HepG2 (cell line): Measurements from ENCODE around the gene KRT4. TPM values are rescaled to one million over a fixed set of nuclear protein-coding genes. Genes with fewer than 3 reads are reported as not detected.

Experiments used
- ATAC-seq: fragments of 200-7000 bp; cut with Tn5 transposase; 3 replicates; pipeline ENCODE4 v1.9.1; 2020; ENCODE audit warnings: mild to moderate bottlenecking, moderate library complexity
- BruUV-seq: library from RNA; stranded (reverse); fragments of 400-500 nt; replicated peaks from 2 replicates; lab custom pipeline; 2021; lab: Mats Ljungman, UMichigan
- CTCF ChIA-PET: fragments of 300-600 bp; formaldehyde crosslinking; extraction: SDS; loops from one replicate; lab custom pipeline; 2021; ENCODE audit warnings: low total read pairs, inconsistent platforms, low intra/inter-chr PET ratio; lab: Yijun Ruan, JAX
- POLR2A ChIA-PET: fragments of 350-600 bp; sonication (Branson Sonifier 250); formaldehyde crosslinking; loops from one replicate; lab custom pipeline; 2020; ENCODE audit warnings: antibody characterized with exemption, inconsistent platforms; lab: Yijun Ruan, JAX
- DNase-seq: peaks from one replicate; pipeline ENCODE4 v3.0.0-alpha.2; 2015; ENCODE audit warnings: low spot score
- FAIRE-seq: peaks from 3 replicates; lab custom pipeline; 2011; peaks lifted over from hg19 to GRCh38; lab: Jason Lieb, UNC
- H2AFZ ChIP-seq: one replicate; pipeline ENCODE4 v1.6.1; 2011; ENCODE audit warnings: low read length, inconsistent platforms
- H3K27ac ChIP-seq: fragments of 300-600 bp; 3 replicates; pipeline ENCODE4 v1.8.0; 2011; ENCODE audit warnings: mixed run types, mild to moderate bottlenecking, mixed read lengths, low read length, inconsistent platforms; ENCODE audit not compliant: insufficient read depth; ENCODE audit errors: extremely low read length
- H3K27me3 ChIP-seq, 2 experiments: fragments of 200-600 bp in 1 of 2; 2 replicates in 1 of 2; 3 replicates in 1 of 2; pipeline versions ENCODE4 v1.6.0 to v1.8.0; 2011; ENCODE audit warnings: low read length in 2 of 2, mild to moderate bottlenecking in 2 of 2, moderate library complexity in 2 of 2, inconsistent platforms in 1 of 2; ENCODE audit not compliant: insufficient read depth in 2 of 2, control insufficient read depth in 1 of 2
- H3K36me3 ChIP-seq, 2 experiments: fragments of 200-600 bp in 1 of 2; replicated peaks in 1 of 2; 2 replicates in 1 of 2; 3 replicates in 1 of 2; pipeline versions ENCODE4 v1.5.1 to v1.8.0; 2011; ENCODE audit warnings: low read length in 2 of 2, inconsistent platforms in 1 of 2; ENCODE audit not compliant: insufficient read depth in 2 of 2, control insufficient read depth in 1 of 2
- H3K4me1 ChIP-seq: 2 replicates; pipeline ENCODE4 v1.5.1; 2012; ENCODE audit warnings: low read length, inconsistent platforms; ENCODE audit not compliant: insufficient read depth
- H3K4me2 ChIP-seq: 2 replicates; pipeline ENCODE4 v1.6.0; 2011; ENCODE audit warnings: low read depth, low read length, inconsistent platforms
- H3K4me3 ChIP-seq, 3 experiments: fragments of 200-600 bp in 1 of 3; sonication (generic), shearing (Covaris generic) in 1 of 3; replicated peaks in 1 of 3; 2 replicates each; pipeline ENCODE4 v1.5.1; 2011 to 2016; ENCODE audit warnings: low read length in 3 of 3, inconsistent platforms in 2 of 3, low read depth in 2 of 3, mild to moderate bottlenecking in 2 of 3, control low read depth in 1 of 3, mixed read lengths in 1 of 3; ENCODE audit not compliant: insufficient read depth in 1 of 3
- H3K79me2 ChIP-seq: one replicate; pipeline ENCODE4 v1.6.1; 2011; ENCODE audit warnings: low read length, inconsistent platforms; ENCODE audit not compliant: insufficient read depth
- H3K9ac ChIP-seq: 2 replicates; pipeline ENCODE4 v1.6.0; 2011; ENCODE audit warnings: mild to moderate bottlenecking, low read depth, low read length, inconsistent platforms; ENCODE audit not compliant: insufficient read depth
- H3K9me3 ChIP-seq: 2 replicates; pipeline ENCODE4 v1.5.1; 2012; ENCODE audit warnings: mild to moderate bottlenecking, low read length
- H4K20me1 ChIP-seq: 2 replicates; pipeline ENCODE4 v1.6.0; 2011; ENCODE audit warnings: inconsistent platforms, mild to moderate bottlenecking, low read length, moderate library complexity; ENCODE audit not compliant: insufficient read depth
- ATF7 ChIP-seq, 2 experiments: fragments of 450-650 bp in 1 of 2; sonication (generic) in 1 of 2; formaldehyde crosslinking in 1 of 2; IDR thresholded peaks; 2 replicates each; pipeline versions ENCODE4 v1.4.0 to v1.6.1; 2016 to 2020; ENCODE audit warnings: antibody characterized with exemption in 1 of 2, mild to moderate bottlenecking in 1 of 2, missing genetic modification reagents in 1 of 2
- GABPA ChIP-seq, 2 experiments: IDR thresholded peaks; 2 replicates each; pipeline ENCODE4 v1.6.1; 2011 to 2016; ENCODE audit warnings: low read depth in 2 of 2, low read length in 1 of 2, missing biosample characterization in 1 of 2, missing genetic modification characterization in 1 of 2
- GMEB2 ChIP-seq: IDR thresholded peaks from 2 replicates; pipeline ENCODE4 v1.6.1; 2016; ENCODE audit warnings: missing biosample characterization, missing genetic modification reagents, low read depth
- LRRFIP1 ChIP-seq: sonication (generic); formaldehyde crosslinking; conservative IDR thresholded peaks from 2 replicates; pipeline ENCODE4 v1.4.0; 2020; ENCODE audit warnings: missing genetic modification reagents
- MTA1 ChIP-seq: sonication (generic); formaldehyde crosslinking; IDR thresholded peaks from 2 replicates; pipeline ENCODE4 v1.4.0; 2020; ENCODE audit warnings: missing genetic modification reagents, mild to moderate bottlenecking, borderline replicate concordance
- NFIC ChIP-seq: IDR thresholded peaks from 2 replicates; pipeline ENCODE4 v1.6.1; 2012; ENCODE audit warnings: mild to moderate bottlenecking, low read length, inconsistent platforms
- PAF1 ChIP-seq: IDR thresholded peaks from 2 replicates; pipeline ENCODE4 v1.6.1; 2016; ENCODE audit warnings: missing genetic modification reagents, missing compliant biosample characterization
- PCBP1 ChIP-seq: fragments of 200-400 bp; formaldehyde crosslinking; IDR thresholded peaks from 2 replicates; pipeline ENCODE4 v1.6.1; 2017; ENCODE audit warnings: mild to moderate bottlenecking, low read depth, low read length, borderline replicate concordance
- POLR2AphosphoS5 ChIP-seq: IDR thresholded peaks from 2 replicates; pipeline ENCODE4 v1.6.1; 2012; ENCODE audit warnings: low read depth, low read length
- SMAD1 ChIP-seq: sonication (generic); formaldehyde crosslinking; IDR thresholded peaks from 2 replicates; pipeline ENCODE4 v1.4.0; 2020; ENCODE audit warnings: missing genetic modification reagents, low read depth, mild to moderate bottlenecking, borderline replicate concordance
- SOX13 ChIP-seq, 3 experiments: fragments of 450-650 bp in 1 of 3; sonication (generic) in 1 of 3; formaldehyde crosslinking in 1 of 3; IDR thresholded peaks in 2 of 3; conservative IDR thresholded peaks in 1 of 3; 2 replicates each; pipeline versions ENCODE4 v1.5.0 to v1.6.1; 2016 to 2020; ENCODE audit warnings: antibody characterized with exemption in 1 of 3, mild to moderate bottlenecking in 1 of 3, missing compliant biosample characterization in 1 of 3, missing genetic modification reagents in 1 of 3, moderate library complexity in 1 of 3
- SRSF1 ChIP-seq: fragments of 200-400 bp; formaldehyde crosslinking; optimal IDR thresholded peaks from 2 replicates; pipeline ENCODE3; 2017; ENCODE audit warnings: mild to moderate bottlenecking, low read depth, low read length, moderate library complexity
- ZFP41 ChIP-seq: sonication (generic); formaldehyde crosslinking; IDR thresholded peaks from 2 replicates; pipeline ENCODE4 v1.4.0; 2020; ENCODE audit warnings: mild to moderate bottlenecking, missing genetic modification reagents, borderline replicate concordance
- ZNF44 ChIP-seq: sonication (generic); formaldehyde crosslinking; IDR thresholded peaks from 2 replicates; pipeline ENCODE4 v1.5.1; 2020; ENCODE audit warnings: mild to moderate bottlenecking, missing genetic modification reagents
- ZNF773 ChIP-seq: sonication (generic); formaldehyde crosslinking; IDR thresholded peaks from 2 replicates; pipeline ENCODE4 v1.4.0; 2020; ENCODE audit warnings: missing genetic modification reagents, borderline replicate concordance
- WGBS: methylation state at CpG from one replicate; pipeline ENCODE4 v1.1.6; 2017; ENCODE audit warnings: low lambda C conversion rate; 5-methylcytosine and 5-hydroxymethylcytosine counted together
- in situ Hi-C: cut with HindIII; loops from 2 replicates; pipeline ENCODE4 v1.10.0; 2017; ENCODE audit warnings: low pct_unique_long_range_greater_than_20kb; ENCODE audit not compliant: extremely low pct_ligation_motif_present
- intact Hi-C: fragments of 100-400 bp; cut with micrococcal nuclease; formaldehyde crosslinking; loops from one replicate; pipeline ENCODE4 v1.10.0; 2022; ENCODE audit not compliant: unreplicated experiment
- polyA plus RNA-seq, 8 experiments: library from polyadenylated mRNA; depleted of rRNA in 3 of 8; stranded (reverse) in 7 of 8; unstranded in 1 of 8; fragments of >200 nt; fragmentation: Illumina TruSeq in 4 of 8; extraction: Trizol in 4 of 8; gene quantifications; 2 replicates each; pipeline versions ENCODE4 v1.2.1 to v1.2.3, GENCODE V29; 2011 to 2016; ENCODE audit warnings: low read depth in 4 of 8, missing spikeins in 1 of 8, mixed read lengths in 1 of 8; ENCODE audit not compliant: insufficient read depth in 1 of 8
- total RNA-seq, 5 experiments: library from RNA; depleted of rRNA; stranded (reverse); fragments of >200 nt; fragmentation: Illumina TruSeq; extraction: Trizol; gene quantifications; 2 replicates each; pipeline ENCODE4 v1.2.3, GENCODE V29; 2016; ENCODE audit warnings: low read depth in 1 of 5

The KRT4 gene
- total and polyA plus RNA-seq, 2 of the 13 experiments (the other 11 are each of a cell fraction or from before 2014, with no cell fraction given) = not detected

DNA sequence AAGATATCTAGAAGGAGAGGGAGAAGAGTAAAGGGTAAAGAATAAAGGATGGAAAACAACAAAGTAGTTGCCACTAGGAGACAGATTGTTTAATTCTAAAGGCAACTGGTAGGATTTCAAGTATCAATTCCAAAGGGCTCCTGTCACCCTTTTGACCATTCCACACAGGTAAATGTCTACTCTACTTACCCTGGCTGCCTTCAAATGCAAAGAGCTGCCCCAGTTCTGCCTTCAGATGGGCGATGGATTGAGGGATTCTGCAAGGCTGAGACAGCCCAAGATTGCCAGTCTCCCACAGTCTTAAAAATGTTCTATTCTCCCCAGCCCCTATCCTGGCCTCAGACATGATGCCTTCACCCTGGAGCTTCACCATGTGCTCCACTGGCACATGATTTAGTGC, 48.2 kb downstream of the KRT4 start:
- no peak overlapping the region for H3K9ac ChIP-seq
- POLR2A ChIA-PET = no interaction called here
- intact Hi-C loops = no loop called here
- no peak for DNase-seq
- no peaks in the 10 kb centered on the region for H3K27me3 ChIP-seq
- no TSS peak for BruUV-seq
- CTCF ChIA-PET = no interaction called here
- no peaks in the 10 kb centered on the region for H3K79me2 ChIP-seq
- H3K36me3 ChIP-seq = no peaks in the 10 kb centered on the region
- H3K4me2 ChIP-seq = no peak overlapping the region
- H3K4me1 ChIP-seq = no peaks in the 10 kb centered on the region
- in situ Hi-C loops = no loop called here
- H3K4me3 ChIP-seq = no peak overlapping the region
- WGBS = 0% methylated on average over 1 of the region's 1 CpG
- H3K9me3 ChIP-seq = no peaks in the 10 kb centered on the region; the same call in 1 of the 2 replicates
- H3K27ac ChIP-seq = no peak overlapping the region
- TF ChIP-seq POLR2AphosphoS5 (no peak), GMEB2 (CRISPR knock-in tag) (no peak), PAF1 (CRISPR knock-in tag) (no peak)
- no peak overlapping the region for H2AFZ ChIP-seq
- ATAC-seq = no peak
- no peak for FAIRE-seq
- H4K20me1 ChIP-seq = no peaks in the 10 kb centered on the region

GRCh38 chr12:52763991-52764390, 49.9 kb downstream of the KRT4 start:
- no peak overlapping the region for H3K4me2 ChIP-seq
- no peaks in the 10 kb centered on the region for H4K20me1 ChIP-seq
- in situ Hi-C loops (no loop called here), intact Hi-C loops (no loop called here)
- WGBS = 0% methylated on average over 2 of the region's 2 CpGs
- DNase-seq (no peak), FAIRE-seq (no peak), ATAC-seq (no peak)
- no peaks in the 10 kb centered on the region for H3K4me1 ChIP-seq
- ChIA-PET POLR2A (no interaction called here), CTCF (no interaction called here)
- no TSS peak for BruUV-seq
- no peaks in the 10 kb centered on the region for H3K36me3 ChIP-seq
- H3K79me2 ChIP-seq = no peaks in the 10 kb centered on the region
- H3K27me3 ChIP-seq = no peaks in the 10 kb centered on the region
- H3K4me3 ChIP-seq = no peak overlapping the region
- H2AFZ ChIP-seq = no peak overlapping the region
- no peaks in the 10 kb centered on the region; the same call in 1 of the 2 replicates for H3K9me3 ChIP-seq
- H3K9ac ChIP-seq = no peak overlapping the region
- no peak overlapping the region for H3K27ac ChIP-seq
- no peak for TF ChIP-seq GABPA (IDR thresholded peaks at IDR 0.05; ENCODE audit: low read depth, low read length)
- no peak for TF ChIP-seq GABPA (CRISPR knock-in tag; IDR thresholded peaks at IDR 0.05; ENCODE audit: low read depth)
- TF ChIP-seq ZFP41 (CRISPR knock-in tag) = no peak
- TF ChIP-seq SRSF1 = no peak
- TF ChIP-seq NFIC = no peak
- TF ChIP-seq PCBP1 = no peak
- no peak for TF ChIP-seq LRRFIP1 (CRISPR knock-in tag)
- no peak for TF ChIP-seq SMAD1
- no peak for TF ChIP-seq MTA1 (CRISPR knock-in tag)
- TF ChIP-seq ATF7 (IDR thresholded peaks at IDR 0.05) = no peak
- no peak for TF ChIP-seq ATF7 (CRISPR knock-in tag; IDR thresholded peaks at IDR 0.05)
- no peak for TF ChIP-seq ZNF44 (CRISPR knock-in tag)
- no peak for TF ChIP-seq SOX13 (IDR thresholded peaks at IDR 0.05)
- TF ChIP-seq SOX13 (CRISPR knock-in tag; conservative IDR thresholded peaks at IDR 0.05 in 1 of 2, IDR thresholded peaks at IDR 0.05 in 1 of 2) = no peak
- no peak for TF ChIP-seq ZNF773 (CRISPR knock-in tag)
